WTC11 (cell line): ENCODE results near the gene GLG1. TPM values are rescaled to one million over a fixed set of nuclear protein-coding genes. Genes with fewer than 3 reads are reported as not detected.

Experiments
- ATAC-seq: fragments of 200-7000 bp; cut with Tn5 transposase; 2 replicates; pipeline ENCODE4 v1.10.0; 2021; ENCODE audit warnings: mild to moderate bottlenecking, moderate library complexity
- CTCF ChIA-PET: fragments of 300-600 bp; sonication (Branson Sonifier 250); formaldehyde crosslinking; loops from one replicate; lab custom pipeline; 2021; ENCODE audit warnings: antibody characterized with exemption; lab: Charles Lee
- POLR2A ChIA-PET: fragments of 350-600 bp; sonication (Branson Sonifier 250); formaldehyde crosslinking; loops from one replicate; lab custom pipeline; 2021; ENCODE audit warnings: antibody characterized with exemption; lab: Charles Lee
- DNase-seq: peaks from one replicate; pipeline ENCODE4 v3.0.0; 2021; ENCODE audit warnings: low spot score
- H3K27ac Mint-ChIP-seq: 2 replicates; pipeline ENCODE4 v1.8.0; 2021; ENCODE audit warnings: mixed read lengths
- H3K27me3 Mint-ChIP-seq: 2 replicates; pipeline ENCODE4 v1.8.0; 2021; ENCODE audit warnings: low read depth, mild to moderate bottlenecking, moderate library complexity, mixed read lengths
- H3K36me3 Mint-ChIP-seq: 2 replicates; pipeline ENCODE4 v1.8.0; 2021; ENCODE audit warnings: mixed read lengths
- H3K4me1 Mint-ChIP-seq: 2 replicates; pipeline ENCODE4 v1.8.0; 2022; ENCODE audit warnings: mixed read lengths
- H3K4me3 Mint-ChIP-seq: 2 replicates; pipeline ENCODE4 v1.8.0; 2021; ENCODE audit warnings: mild to moderate bottlenecking, moderate library complexity, mixed read lengths
- H3K9me3 Mint-ChIP-seq: 2 replicates; pipeline ENCODE4 v1.8.0; 2021; ENCODE audit warnings: mixed read lengths
- AFF4 ChIP-seq: sonication (generic); formaldehyde crosslinking; IDR thresholded peaks from 2 replicates; pipeline ENCODE4 v1.8.1; 2023; ENCODE audit warnings: mild to moderate bottlenecking, missing genetic modification reagents, borderline replicate concordance
- ATF1 ChIP-seq: sonication (generic); formaldehyde crosslinking; IDR thresholded peaks from 2 replicates; pipeline ENCODE4 v1.8.1; 2023; ENCODE audit warnings: mild to moderate bottlenecking, moderate library complexity, missing genetic modification reagents
- CBFB ChIP-seq: sonication (generic); formaldehyde crosslinking; IDR thresholded peaks from 2 replicates; pipeline ENCODE4 v1.8.1; 2022; ENCODE audit warnings: mild to moderate bottlenecking, low read depth, missing genetic modification reagents
- CDX4 ChIP-seq: fragments of 250-450 bp; sonication (Bioruptor Pico); IDR thresholded peaks from 2 replicates; pipeline ENCODE4 v1.9.0; 2021; ENCODE audit warnings: moderate library complexity, mild to moderate bottlenecking, inconsistent platforms, borderline replicate concordance
- EMX1 ChIP-seq: fragments of 250-450 bp; sonication (Bioruptor Pico); IDR thresholded peaks from 2 replicates; pipeline ENCODE4 v1.8.0; 2021; ENCODE audit warnings: mild to moderate bottlenecking
- ETV6 ChIP-seq: sonication (generic); formaldehyde crosslinking; IDR thresholded peaks from 2 replicates; pipeline ENCODE4 v1.8.1; 2022; ENCODE audit warnings: mild to moderate bottlenecking, missing genetic modification reagents
- IRF1 ChIP-seq: sonication (generic); formaldehyde crosslinking; IDR thresholded peaks from 2 replicates; pipeline ENCODE4 v1.8.0; 2023; ENCODE audit warnings: missing genetic modification reagents
- MAX ChIP-seq: sonication (generic); formaldehyde crosslinking; IDR thresholded peaks from 2 replicates; pipeline ENCODE4 v1.8.0; 2022; ENCODE audit warnings: mild to moderate bottlenecking, missing genetic modification reagents
- MXD4 ChIP-seq: fragments of 250-450 bp; sonication (Bioruptor Pico); IDR thresholded peaks from 2 replicates; pipeline ENCODE4 v1.8.0; 2021; ENCODE audit warnings: mild to moderate bottlenecking, moderate library complexity, borderline replicate concordance
- NFATC4 ChIP-seq: fragments of 250-450 bp; sonication (Bioruptor Pico); IDR thresholded peaks from 2 replicates; pipeline ENCODE4 v1.9.0; 2021; ENCODE audit warnings: mild to moderate bottlenecking
- NFE2L1 ChIP-seq: sonication (generic); formaldehyde crosslinking; IDR thresholded peaks from 2 replicates; pipeline ENCODE4 v1.8.1; 2023; ENCODE audit warnings: missing genetic modification reagents
- NR2C2 ChIP-seq: sonication (generic); formaldehyde crosslinking; IDR thresholded peaks from 2 replicates; pipeline ENCODE4 v1.8.0; 2022; ENCODE audit warnings: mild to moderate bottlenecking, missing genetic modification reagents
- NR3C1 ChIP-seq: sonication (generic); formaldehyde crosslinking; conservative IDR thresholded peaks from 2 replicates; pipeline ENCODE4 v1.8.1; 2023; ENCODE audit warnings: low read depth, mild to moderate bottlenecking, missing genetic modification reagents
- SMAD3 ChIP-seq: sonication (generic); formaldehyde crosslinking; IDR thresholded peaks from 2 replicates; pipeline ENCODE4 v1.8.0; 2022; ENCODE audit warnings: missing genetic modification reagents, mild to moderate bottlenecking, borderline replicate concordance
- SMAD4 ChIP-seq: sonication (generic); formaldehyde crosslinking; IDR thresholded peaks from 2 replicates; pipeline ENCODE4 v1.8.0; 2022; ENCODE audit warnings: mild to moderate bottlenecking, missing genetic modification reagents
- SOX15 ChIP-seq: fragments of 250-450 bp; sonication (Bioruptor Pico); IDR thresholded peaks from 2 replicates; pipeline ENCODE4 v1.9.0; 2021; ENCODE audit warnings: mild to moderate bottlenecking
- SP1 ChIP-seq: sonication (generic); formaldehyde crosslinking; conservative IDR thresholded peaks from 2 replicates; pipeline ENCODE4 v1.8.1; 2022; ENCODE audit warnings: missing genetic modification reagents
- ZBTB21 ChIP-seq: sonication (generic); formaldehyde crosslinking; IDR thresholded peaks from 2 replicates; pipeline ENCODE4 v1.8.1; 2023; ENCODE audit warnings: mild to moderate bottlenecking, missing genetic modification reagents, borderline replicate concordance
- ZNF232 ChIP-seq: sonication (generic); formaldehyde crosslinking; IDR thresholded peaks from 2 replicates; pipeline ENCODE4 v1.8.0; 2022; ENCODE audit warnings: mild to moderate bottlenecking, missing genetic modification reagents
- ZNF281 ChIP-seq: sonication (generic); formaldehyde crosslinking; IDR thresholded peaks from 2 replicates; pipeline ENCODE4 v1.8.0; 2023; ENCODE audit warnings: mild to moderate bottlenecking, missing genetic modification reagents
- total RNA-seq: library from RNA; stranded (reverse); gene quantifications from 3 replicates; pipeline ENCODE4 v1.2.3, GENCODE V29; 2021

Gene GLG1
- total RNA-seq, 1 experiment from 2014 or later: 156 TPM

GRCh38 chr16:74565378-74565777 lies 41.5 kb downstream of the GLG1 start:
- TF ChIP-seq IRF1 (CRISPR knock-in tag): no peak
- no peak for TF ChIP-seq ZBTB21 (CRISPR knock-in tag)
- TF ChIP-seq SOX15 (CRISPR knock-in tag): no peak
- CTCF ChIA-PET: no interaction called here
- H3K27me3 Mint-ChIP-seq: no peaks in the 10 kb centered on the region
- no peak overlapping the region for H3K4me3 Mint-ChIP-seq
- DNase-seq (no peak), ATAC-seq (no peak)
- H3K9me3 Mint-ChIP-seq: no peaks in the 10 kb centered on the region
- H3K36me3 Mint-ChIP-seq: no peaks in the 10 kb centered on the region; the same call in 1 of the 2 replicates
- H3K4me1 Mint-ChIP-seq: peaks cover 26% of the 10 kb centered on the region
- POLR2A ChIA-PET: no interaction called here
- H3K27ac Mint-ChIP-seq: peak overlapping the region; percentile 6; the same call in 1 of the 2 replicates

GRCh38 chr16:74564451-74564984 lies 42.4 kb downstream of the GLG1 start:
- DNase-seq (no peak), ATAC-seq (no peak)
- Mint-ChIP-seq H3K27me3 (no peaks in the 10 kb centered on the region), H3K9me3 (no peaks in the 10 kb centered on the region), H3K4me1 (peaks cover 27% of the 10 kb centered on the region), H3K36me3 (no peaks in the 10 kb centered on the region; the same call in 1 of the 2 replicates), H3K27ac (peak overlapping the region; percentile 75; the same call in 1 of the 2 replicates), H3K4me3 (no peak overlapping the region)
- CTCF ChIA-PET: no interaction called here
- POLR2A ChIA-PET: no interaction called here
- no peak for TF ChIP-seq ZNF232 (CRISPR knock-in tag)
- TF ChIP-seq CDX4 (CRISPR knock-in tag): no peak
- no peak for TF ChIP-seq SP1 (CRISPR knock-in tag)
- no peak for TF ChIP-seq MAX (CRISPR knock-in tag)
- no peak for TF ChIP-seq ATF1 (CRISPR knock-in tag)
- TF ChIP-seq MXD4 (CRISPR knock-in tag): no peak
- no peak for TF ChIP-seq NFE2L1 (CRISPR knock-in tag)
- TF ChIP-seq NR2C2: no peak
- TF ChIP-seq ZNF281: no peak
- no peak for TF ChIP-seq ETV6 (CRISPR knock-in tag)
- TF ChIP-seq NFATC4 (CRISPR knock-in tag): no peak
- no peak for TF ChIP-seq SMAD4
- no peak for TF ChIP-seq CBFB
- no peak for TF ChIP-seq SMAD3 (CRISPR knock-in tag)
- no peak for TF ChIP-seq AFF4 (CRISPR knock-in tag)
- no peak for TF ChIP-seq EMX1 (CRISPR knock-in tag)
- TF ChIP-seq NR3C1: no peak
